GM21526 (cell line): ENCODE results near the gene MRPL40.

ENCODE experiments used
- ATAC-seq: cut with Tn5 transposase; IDR thresholded peaks from one replicate; pipeline ENCODE4 v1.9.1; 2021; ENCODE audit warnings: moderate library complexity; ENCODE audit not compliant: unreplicated experiment, low FRiP score

The MRPL40 gene

DNA sequence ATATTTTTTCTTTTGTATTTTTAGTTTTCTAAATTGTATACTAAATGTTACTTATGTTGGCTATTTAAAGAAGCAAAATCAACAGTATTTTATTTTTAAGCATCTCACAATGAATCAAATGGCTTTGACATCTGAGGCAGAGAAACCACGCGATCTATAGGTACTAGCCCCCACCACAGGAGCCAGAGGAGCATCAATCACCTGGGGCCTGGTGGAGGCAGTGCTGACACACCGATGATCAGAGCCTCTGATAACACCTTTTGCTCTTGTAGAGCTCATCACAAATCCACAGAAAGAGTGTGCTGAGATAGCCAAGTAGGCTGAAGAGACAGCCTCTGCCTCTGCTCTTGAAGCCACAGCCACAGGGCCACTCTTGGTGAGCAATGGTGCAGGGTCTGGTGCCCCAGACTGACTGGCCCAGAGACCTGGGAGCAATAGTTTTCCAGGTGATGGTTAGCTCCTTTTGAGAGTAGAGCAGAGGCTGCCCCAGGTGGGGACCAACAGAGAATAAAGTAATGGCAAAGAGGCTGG lies 26.0 kb upstream of the MRPL40 start:
- ATAC-seq = no peak

DNA sequence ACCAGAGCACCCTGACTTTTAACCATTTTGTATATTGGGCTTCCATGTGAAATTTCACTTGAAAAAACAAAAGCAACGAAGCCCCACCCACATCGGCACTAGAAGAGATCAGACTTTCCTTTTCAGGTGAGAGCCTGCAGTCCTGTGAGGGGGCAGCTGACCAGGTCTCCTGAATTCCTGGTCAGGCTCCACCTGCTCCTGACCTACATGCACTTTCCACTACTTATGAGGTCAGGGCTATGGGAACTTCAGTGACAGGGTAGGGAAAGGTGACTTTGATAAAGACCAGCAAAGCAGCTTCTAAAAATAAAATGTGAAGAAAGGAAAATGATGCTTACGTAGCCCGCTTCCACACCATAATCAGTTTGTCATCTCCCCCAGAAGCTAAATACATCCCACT lies 25.5 kb upstream of the MRPL40 start:
- ATAC-seq = no peak

DNA sequence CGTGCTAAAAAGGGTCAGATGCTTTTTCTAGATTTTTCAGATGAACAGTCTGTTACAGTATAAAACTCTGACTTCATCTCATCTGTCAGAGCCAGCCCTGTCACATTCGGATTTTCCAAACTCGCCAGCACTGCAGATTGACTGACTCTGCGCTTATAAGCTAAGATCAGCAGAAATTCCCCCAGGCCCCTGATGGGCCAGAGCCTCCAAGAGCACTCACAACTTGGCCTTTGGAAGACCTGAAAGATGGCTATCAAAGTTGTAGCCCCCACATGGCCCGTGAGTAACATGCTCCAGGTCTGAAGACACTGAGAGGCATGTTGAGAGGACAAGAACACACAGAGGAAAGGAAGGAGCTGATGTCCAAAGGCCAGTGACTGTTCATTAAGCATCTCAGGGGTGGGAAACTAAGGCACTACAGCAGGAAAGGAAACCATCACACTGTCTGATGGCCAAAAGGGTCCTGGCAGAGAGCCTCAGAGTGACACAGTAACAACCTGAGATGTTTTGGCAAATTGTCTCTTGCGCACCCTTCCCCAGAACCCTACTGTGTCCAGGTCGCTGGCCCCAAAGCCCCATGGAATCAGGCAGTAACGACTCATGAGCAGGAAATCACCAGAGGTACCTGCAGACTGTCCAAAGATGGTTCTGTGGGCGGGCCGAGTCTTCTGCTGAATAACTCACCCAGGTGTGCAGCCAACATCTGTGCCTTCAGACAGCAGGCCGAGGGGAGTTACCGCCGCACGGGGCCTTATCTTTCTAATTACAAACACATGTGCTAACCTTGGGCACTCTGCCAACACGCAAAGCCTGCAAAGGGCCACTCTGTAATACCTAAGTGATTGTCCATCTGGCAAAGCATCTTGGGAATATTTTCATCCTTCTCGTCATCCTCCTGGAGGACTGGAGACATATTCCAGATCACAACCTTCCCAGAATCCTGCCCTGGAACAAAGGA lies 24.4 kb upstream of the MRPL40 start:
- ATAC-seq = no peak

DNA sequence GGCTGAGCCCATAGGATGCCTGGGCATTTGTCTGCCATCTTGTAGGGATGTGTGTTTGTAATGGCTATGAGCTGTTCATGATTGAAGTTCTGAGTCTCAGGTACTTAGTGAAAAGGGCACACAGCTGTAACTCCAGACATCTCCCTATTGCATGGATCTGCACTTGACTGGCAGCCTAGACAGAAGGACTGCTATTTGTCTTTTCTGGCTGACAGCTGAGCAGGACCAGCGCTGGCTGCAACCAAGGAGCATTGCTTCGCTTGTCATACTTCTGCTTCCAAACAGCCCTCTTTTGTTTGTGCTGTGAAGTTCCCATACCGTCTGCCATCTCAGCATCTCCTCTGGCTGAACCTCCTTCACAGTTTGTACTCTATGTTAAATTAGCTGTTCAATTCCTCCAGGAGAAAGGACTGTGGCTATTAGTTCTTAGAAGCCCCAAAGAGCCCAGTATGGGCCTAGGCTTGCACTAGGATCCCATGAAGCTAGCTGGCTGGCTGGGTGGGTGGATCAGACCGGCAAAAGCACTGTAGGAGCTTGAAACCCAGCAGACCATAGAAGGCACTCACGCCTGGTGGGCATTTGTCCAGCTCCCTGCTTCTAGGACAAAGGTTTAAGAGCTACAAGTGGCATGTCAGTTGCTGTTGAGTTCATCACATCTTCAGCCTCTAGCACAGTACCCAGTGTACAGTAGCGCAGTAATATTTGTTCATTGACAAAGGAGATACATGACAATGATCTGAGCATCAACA lies 21.2 kb upstream of the MRPL40 start:
- no peak for ATAC-seq

DNA sequence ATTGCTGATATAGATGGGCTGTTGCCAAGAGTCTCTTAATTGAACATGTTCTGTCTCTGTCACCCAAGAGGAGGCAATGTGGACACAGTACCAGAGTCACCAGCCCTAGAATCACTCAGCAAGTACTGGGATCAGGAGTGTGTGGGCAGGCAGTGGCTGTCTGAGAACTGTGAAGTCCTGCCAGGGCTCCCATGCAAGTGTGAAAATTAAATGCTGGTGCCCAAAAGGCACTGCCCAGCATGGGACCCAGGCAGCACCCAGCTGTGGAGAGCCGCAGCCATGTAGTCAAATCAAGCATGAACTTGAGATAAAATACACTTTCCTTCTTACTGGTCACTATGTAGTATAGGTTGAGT lies 20.7 kb upstream of the MRPL40 start:
- ATAC-seq = no peak

DNA sequence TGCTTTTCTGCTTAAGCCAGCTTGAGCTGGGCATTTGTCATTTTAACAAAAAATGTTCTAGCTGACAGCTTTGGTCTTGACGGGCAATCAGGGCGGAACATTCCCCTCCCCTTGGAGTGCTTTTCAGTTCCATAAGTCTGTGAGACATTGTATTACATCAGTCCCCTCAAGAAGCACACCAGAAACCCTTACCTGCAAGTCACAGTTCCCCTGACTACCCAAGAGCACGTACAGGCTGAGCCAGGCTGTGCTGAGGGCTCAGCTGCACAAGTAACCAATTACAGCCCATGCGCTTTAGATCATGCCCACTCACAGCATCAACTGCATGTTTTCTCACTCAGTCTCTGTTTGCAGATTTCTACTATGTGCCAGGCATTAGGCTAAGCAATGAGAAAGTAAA lies 19.9 kb upstream of the MRPL40 start:
- ATAC-seq = no peak

DNA sequence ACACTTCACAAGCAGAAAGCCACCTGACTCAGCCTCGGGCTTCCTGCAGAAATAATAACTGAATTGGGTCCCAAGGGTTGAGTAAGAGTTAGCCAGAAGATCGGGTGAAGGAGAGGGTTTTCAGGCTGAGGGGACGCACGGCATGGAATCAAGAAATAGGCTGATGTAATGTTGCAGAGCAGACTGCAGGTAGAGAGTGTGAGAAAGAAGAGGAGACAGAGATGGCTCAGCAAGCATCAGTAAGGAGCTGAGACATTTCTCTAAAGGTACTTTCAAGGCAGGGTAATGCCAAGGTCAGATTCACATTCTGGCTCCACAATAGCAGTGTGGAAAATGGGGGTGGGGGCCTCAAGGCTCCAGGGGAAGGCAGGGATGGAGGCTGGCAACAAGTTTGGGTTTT lies 19.4 kb upstream of the MRPL40 start:
- no peak for ATAC-seq

DNA sequence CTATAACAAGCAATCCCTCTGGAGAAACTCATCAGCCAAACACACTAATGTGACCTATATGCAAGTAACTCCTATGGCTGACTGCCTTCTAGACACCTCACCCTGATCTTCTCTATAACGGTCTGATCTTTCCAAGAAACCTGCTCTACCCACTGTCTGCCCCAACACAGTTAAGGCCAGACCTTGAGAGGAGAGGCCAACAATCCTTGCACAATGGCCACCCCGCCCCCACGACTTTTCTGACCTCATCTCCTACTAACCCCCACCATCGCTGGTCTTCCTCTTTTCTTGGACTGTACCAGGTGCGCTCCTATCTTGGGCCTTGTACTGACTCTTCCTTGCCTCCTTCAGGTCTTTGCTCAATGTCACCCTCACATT lies 13.3 kb upstream of the MRPL40 start:
- no peak for ATAC-seq

DNA sequence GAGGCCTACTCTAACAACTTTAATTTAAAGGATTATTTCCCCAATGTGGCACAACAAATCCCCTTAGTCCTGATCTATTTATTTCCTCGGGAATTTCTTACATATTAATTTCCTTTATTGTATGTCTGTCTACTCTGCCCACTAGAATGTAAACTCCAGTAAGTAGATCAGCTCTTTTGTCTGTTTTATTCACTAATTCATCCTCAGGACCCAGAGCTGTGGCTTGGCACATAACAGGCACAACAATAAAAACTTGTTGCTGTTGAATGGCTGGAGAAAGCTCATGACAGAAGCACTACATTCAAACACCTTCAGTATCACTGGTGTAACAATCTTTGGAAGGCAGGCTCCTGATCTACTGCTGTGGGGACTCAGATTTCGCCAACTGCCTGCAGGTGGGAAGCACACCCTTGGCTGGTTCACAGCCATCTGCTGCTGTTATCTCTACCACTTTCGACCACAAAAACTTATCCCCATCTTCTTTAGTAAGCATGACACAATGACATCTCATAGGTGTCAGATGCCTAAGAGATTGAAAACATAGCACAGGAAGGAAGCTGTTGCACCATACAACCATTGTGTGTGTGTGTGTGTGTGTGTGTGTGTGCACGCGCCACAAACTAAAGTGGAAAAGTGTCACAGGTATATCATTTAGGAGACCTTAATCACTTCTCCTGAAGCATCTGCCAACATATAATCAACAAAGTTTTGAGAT lies 12.7 kb upstream of the MRPL40 start:
- no peak for ATAC-seq

DNA sequence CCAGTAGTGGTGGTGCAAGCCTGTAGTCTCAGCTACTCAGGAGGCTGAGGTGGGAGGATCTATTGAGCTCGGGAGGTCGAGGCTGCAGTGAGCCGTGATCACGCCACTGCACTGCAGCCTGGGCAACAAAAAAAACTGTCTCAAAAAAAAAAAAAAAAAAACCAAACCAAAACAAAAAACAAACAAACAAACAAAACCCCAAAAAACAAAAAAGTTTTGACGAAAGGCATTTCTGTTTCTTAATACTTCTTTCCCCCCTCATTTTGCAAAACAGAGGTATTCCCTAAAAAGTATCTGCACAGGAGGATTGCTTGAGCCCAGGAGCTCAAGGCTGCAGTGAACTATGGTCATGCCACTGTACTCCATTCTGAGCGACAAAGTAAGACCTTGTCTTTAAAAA lies 12.0 kb upstream of the MRPL40 start:
- ATAC-seq = no peak

DNA sequence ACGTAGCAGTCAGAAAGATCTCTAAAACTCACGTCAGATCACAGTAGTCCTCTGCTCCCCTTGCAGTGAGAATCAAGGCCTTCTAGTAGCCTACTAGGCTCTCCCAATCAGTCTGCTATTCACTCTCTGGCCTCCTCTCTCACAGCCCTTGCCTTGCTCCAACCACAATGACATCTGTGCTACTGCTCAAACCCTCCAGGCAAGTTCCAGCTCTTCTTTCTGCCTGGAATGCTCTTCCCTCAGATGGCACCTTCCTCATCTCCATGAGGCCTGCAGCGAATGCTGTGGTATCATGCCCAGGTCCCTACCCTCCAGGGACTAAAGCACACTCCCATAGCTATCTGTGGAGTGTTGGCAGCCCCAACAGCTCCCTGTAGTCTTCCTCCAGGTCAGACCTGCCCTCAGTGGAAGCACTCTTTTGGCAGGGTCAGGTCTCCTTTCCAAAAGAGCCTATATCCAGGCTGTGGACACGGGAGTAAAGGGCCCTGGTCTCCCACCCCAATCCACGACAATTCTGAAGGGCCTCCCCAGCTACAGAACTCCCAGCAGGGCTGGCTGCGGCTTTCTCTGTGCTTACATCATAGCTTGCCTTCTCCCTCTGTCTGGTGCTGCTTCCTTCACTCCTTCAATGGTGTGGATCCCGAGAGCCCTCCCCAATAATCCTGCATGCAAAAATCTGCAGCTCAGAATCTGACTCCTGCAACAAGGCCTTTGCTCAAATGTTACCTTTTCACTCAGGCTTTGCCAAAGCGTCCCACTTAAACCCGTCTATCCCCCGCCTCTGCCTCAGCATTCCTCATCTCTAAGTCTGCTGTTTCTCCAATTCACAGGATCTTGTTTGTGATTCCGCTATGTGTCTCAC lies 9.7 kb upstream of the MRPL40 start:
- no peak for ATAC-seq

DNA sequence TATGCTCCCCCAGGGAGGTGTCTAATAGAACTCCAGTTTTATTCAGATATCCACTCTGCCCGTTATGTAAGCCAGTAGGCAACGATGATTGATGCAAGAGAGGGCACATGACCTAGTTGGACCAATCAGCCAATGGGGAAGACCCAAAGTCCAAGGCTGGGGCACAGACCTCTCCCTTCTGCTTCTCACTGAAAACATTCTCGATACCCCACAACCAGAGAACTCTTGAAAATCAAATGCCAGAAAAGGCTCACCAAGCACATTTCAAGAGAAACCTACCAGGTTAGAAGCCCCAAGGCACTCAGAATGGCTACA lies 8.2 kb upstream of the MRPL40 start:
- ATAC-seq = no peak

DNA sequence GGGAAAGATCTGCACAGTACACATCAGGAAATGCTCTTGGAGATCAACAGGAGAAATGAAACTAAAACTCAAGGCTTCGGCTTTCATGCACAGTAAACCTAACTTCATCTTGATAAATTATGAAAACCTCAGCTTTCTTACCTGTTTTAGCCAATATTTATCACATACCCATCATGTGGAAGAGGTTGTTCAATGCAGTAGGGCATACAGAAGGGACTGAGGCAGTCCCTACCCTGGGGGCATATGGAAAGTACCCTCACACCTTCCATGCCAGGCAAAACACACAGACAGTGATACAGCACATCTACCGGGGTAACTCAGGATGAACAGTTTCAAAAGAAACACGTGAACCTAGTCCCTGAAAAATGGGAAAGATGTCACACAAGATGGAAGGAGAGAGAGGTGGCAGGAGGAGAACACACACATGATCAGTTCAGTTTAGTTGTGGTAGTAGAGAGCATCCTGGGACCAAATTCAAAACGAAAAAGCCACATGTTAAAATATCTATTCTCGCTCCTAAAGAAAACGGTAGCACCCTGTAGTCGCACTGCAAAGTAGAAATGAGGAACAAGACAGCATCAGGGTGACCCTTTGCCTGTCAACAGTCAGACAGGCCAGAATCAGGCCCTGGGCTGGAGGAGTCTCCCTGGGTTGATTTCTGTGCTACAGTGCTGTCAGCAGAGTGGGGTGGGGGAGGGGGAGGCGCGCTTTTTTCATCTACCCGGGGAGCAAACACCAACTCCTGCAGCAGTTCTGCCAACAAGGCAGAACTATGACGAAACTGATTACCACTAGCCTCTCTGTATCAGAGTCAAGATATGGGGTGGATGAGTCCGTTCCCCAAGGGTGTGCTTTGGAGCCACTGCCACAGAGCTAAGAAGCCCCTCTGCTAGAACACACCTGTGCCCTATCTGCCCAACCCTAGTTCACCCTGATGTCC lies 2.1 kb upstream of the MRPL40 start:
- no peak for ATAC-seq

DNA sequence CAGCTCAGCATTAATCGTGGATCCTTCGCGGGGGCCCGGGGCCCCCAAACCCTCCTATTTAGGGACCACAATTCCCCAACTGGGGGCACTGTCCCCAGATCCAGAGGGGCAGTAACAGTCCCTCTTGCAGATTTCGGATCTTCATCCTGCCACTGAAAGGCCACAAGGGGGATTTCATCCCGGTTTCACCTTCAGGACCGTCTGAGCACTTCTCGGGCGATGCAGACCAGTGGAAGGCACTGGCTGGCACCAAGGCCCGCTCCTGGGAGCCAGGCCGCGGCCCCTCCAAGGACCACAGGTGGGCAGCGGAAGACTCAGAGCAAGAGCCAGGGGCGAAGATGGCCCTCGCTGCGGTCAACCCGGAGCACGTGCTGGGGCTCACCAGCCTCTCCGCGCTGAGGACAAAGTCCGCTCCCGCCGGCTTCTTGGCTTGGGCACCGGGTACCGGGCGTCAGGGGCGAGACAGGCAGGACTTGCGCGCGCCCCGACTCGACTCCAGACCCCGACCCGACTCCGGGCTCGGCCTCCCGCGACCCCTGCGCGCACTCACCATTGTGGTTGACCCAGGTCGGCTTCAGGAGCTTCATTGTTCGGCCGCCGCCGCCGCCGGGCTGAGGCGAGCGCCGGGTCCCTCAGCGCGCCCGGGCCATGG lies 1.3 kb upstream of the MRPL40 start:
- ATAC-seq = peak; percentile 2

DNA sequence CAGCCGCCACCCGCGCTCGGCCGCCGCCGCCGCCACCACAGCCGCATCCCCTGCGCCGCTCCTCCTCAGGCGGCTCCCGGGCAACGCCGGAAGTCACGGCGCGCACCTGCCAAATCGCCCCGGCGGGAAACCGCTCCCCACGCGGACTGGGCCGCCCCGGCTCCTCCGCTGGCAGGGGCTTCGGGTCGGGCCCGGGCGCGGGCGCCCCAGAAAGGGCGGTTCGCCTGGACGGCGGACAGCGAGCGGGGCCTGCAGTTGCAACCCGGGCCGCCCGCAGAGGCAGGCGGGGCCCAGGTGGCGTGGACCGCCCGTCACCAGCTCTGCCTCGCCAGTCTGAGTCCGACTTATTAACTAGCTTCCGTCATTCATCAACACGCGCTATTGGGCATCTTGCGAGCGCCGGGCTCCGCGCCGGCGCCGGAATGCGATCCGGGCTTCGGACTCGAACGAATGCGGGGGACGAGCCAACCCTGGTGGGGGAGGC lies 654 bp upstream of the MRPL40 start, which contains the start of gene HIRA:
TSS of gene HIRA (minus strand) at position 85 of the 484 bp plus-strand sequence. CDS start 257 bp downstream, outside the sequence.
- peak; percentile 37 for ATAC-seq

DNA sequence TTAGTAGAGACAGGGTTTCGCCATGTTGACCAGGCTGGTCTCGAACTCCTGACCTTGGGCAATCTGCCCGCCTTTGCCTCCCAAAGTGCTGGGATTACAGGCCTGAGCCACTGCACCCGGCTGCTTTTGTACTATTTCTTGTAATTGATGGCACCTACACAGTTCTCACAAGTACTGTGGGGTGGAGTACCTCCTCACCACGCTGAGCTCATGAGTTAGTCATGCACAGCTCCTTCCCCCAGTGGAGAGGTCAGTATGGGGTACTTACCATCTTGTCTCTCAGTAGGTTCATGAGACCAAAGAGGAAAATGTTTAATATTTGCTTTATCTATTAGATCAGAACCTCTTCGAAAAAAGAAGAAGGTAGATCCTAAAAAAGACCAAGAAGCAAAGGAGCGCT lies 2.1 kb downstream of the MRPL40 start:
- no peak for ATAC-seq

DNA sequence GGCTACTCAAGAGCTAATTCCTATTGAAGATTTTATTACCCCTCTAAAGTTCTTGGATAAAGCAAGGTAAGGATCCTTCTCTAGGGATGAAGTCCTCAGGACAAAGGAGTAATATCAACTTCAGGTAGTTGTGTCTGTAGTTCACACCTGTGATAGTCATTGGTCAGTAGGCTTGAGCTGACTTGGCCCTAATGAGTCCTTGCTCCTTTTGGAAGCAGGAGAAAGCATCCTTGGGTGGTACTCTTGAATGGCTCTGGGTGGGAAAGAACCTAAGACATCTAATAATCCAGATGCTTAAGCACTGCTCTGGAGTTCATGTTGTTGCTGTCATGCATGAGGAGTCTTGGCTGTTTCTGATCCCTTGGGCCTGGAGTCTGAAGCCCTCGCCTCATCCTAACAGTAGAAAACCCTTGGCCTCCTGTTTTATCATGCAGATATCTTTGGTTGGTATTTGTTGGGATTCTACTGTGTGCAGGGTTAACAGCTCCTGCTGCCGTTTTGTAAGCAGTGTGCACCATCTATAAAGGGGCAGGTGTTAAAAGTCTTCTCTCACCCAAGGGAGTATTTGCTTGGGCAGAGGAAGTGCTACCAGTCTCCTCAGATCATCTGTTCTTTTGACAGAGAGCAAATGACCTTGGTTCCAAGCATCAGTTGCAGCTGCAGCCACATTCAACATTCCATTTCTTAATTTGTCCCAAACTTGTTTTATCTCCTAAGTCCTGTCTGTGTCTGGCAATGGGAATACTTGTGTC lies 2.7 kb downstream of the MRPL40 start:
- ATAC-seq = no peak
